Measurements from ENCODE around the gene MYH16. TPM values are rescaled to one million over a fixed set of nuclear protein-coding genes. Genes with fewer than 3 reads are reported as not detected.

MYH16 gene
- total and polyA plus RNA-seq, 2 experiments from 2014 or later: not detected

GRCh38 chr7:99254390-99254789 is 18.2 kb upstream of the MYH16 start:
- H3K9me2 ChIP-seq (ENCODE audit: insufficient read depth): no peaks in the 10 kb centered on the region
- DNase-seq (ENCODE audit: low spot score): no peak
- no peak overlapping the region for H2AFZ ChIP-seq
- H3K79me2 ChIP-seq (replicated peaks; ENCODE audit: insufficient read depth): no peaks in the 10 kb centered on the region
- no peak for ATAC-seq
- Mint-ChIP-seq H3K27me3 (ENCODE audit: insufficient read depth, low read depth, poor library complexity) (peaks cover 4% of the 10 kb centered on the region), H3K4me1 (peaks cover 10% of the 10 kb centered on the region; the same call in 2 of the 3 replicates), H3K36me3 (ENCODE audit: low read depth) (no peaks in the 10 kb centered on the region), H3K27ac (no peak overlapping the region), H3K4me3 (no peak overlapping the region), H3K9me3 (no peaks in the 10 kb centered on the region)
- no peaks in the 10 kb centered on the region for H3K4me1 ChIP-seq (ENCODE audit: insufficient read depth)
- H4K20me1 ChIP-seq (replicated peaks; ENCODE audit: insufficient read depth): no peaks in the 10 kb centered on the region
- H3K27me3 ChIP-seq (ENCODE audit: insufficient read depth): no peaks in the 10 kb centered on the region
- H3F3A ChIP-seq (replicated peaks; ENCODE audit: low read depth): no peaks in the 10 kb centered on the region
- no peak overlapping the region for H3K4me3 ChIP-seq
- H3K36me3 ChIP-seq (ENCODE audit: insufficient read depth): no peaks in the 10 kb centered on the region
- no peak overlapping the region for H3K27ac ChIP-seq (ENCODE audit: low read depth)
- no peak for TF ChIP-seq EZH2phosphoT487 (IDR thresholded peaks at IDR 0.05; ENCODE audit: unreplicated experiment)
- H3K4me2 ChIP-seq: no peak overlapping the region

GRCh38 chr7:99255463-99255862 is 17.2 kb upstream of the MYH16 start:
- H3F3A ChIP-seq (replicated peaks; ENCODE audit: low read depth): no peaks in the 10 kb centered on the region
- H3K4me3 ChIP-seq: no peak overlapping the region
- H3K4me1 ChIP-seq (ENCODE audit: insufficient read depth): no peaks in the 10 kb centered on the region
- Mint-ChIP-seq H3K9me3 (no peaks in the 10 kb centered on the region), H3K4me1 (peaks cover 10% of the 10 kb centered on the region; the same call in 2 of the 3 replicates), H3K36me3 (ENCODE audit: low read depth) (no peaks in the 10 kb centered on the region), H3K27ac (no peak overlapping the region), H3K27me3 (ENCODE audit: insufficient read depth, low read depth, poor library complexity) (peaks cover 4% of the 10 kb centered on the region), H3K4me3 (no peak overlapping the region)
- DNase-seq (ENCODE audit: low spot score) (no peak), ATAC-seq (no peak)
- H3K36me3 ChIP-seq (ENCODE audit: insufficient read depth): no peaks in the 10 kb centered on the region
- TF ChIP-seq STAT1 (IDR thresholded peaks at IDR 0.05; ENCODE audit: unreplicated experiment) (no peak), ZNF114 (CRISPR knock-in tag; IDR thresholded peaks at IDR 0.05) (no peak), NANOG (IDR thresholded peaks at IDR 0.05; ENCODE audit: borderline replicate concordance) (no peak), POLR2AphosphoS5 (IDR thresholded peaks at IDR 0.05; ENCODE audit: low read depth) (no peak), ETS1 (IDR thresholded peaks at IDR 0.05) (no peak), CTCF (conservative IDR thresholded peaks at IDR 0.05; ENCODE audit: low read depth in 2 of 2) (no peak), CREB1 (CRISPR knock-in tag; IDR thresholded peaks at IDR 0.05; ENCODE audit: low read depth) (no peak)
- H3K27me3 ChIP-seq (ENCODE audit: insufficient read depth): no peaks in the 10 kb centered on the region
- no peak overlapping the region for H2AFZ ChIP-seq
- H4K20me1 ChIP-seq (replicated peaks; ENCODE audit: insufficient read depth): no peaks in the 10 kb centered on the region
- no peaks in the 10 kb centered on the region for H3K9me2 ChIP-seq (ENCODE audit: insufficient read depth)
- no peaks in the 10 kb centered on the region for H3K79me2 ChIP-seq (replicated peaks; ENCODE audit: insufficient read depth)
- H3K4me2 ChIP-seq: no peak overlapping the region
- H3K27ac ChIP-seq (ENCODE audit: low read depth): no peak overlapping the region

GRCh38 chr7:99257065-99257464 is 15.6 kb upstream of the MYH16 start:
- no peak overlapping the region for H2AFZ ChIP-seq
- Mint-ChIP-seq H3K9me3 (no peaks in the 10 kb centered on the region), H3K27ac (no peak overlapping the region), H3K36me3 (ENCODE audit: low read depth) (no peaks in the 10 kb centered on the region; the same call in 2 of the 3 replicates), H3K27me3 (ENCODE audit: insufficient read depth, low read depth, poor library complexity) (peaks cover 4% of the 10 kb centered on the region), H3K4me1 (peaks cover 7% of the 10 kb centered on the region; the same call in 2 of the 3 replicates), H3K4me3 (no peak overlapping the region)
- H3K4me2 ChIP-seq: no peak overlapping the region
- no peak overlapping the region for H3K27ac ChIP-seq (ENCODE audit: low read depth)
- H3K36me3 ChIP-seq (ENCODE audit: insufficient read depth): no peaks in the 10 kb centered on the region
- H3K79me2 ChIP-seq (replicated peaks; ENCODE audit: insufficient read depth): no peaks in the 10 kb centered on the region
- no peak for DNase-seq (ENCODE audit: low spot score)
- H3K27me3 ChIP-seq (ENCODE audit: insufficient read depth): no peaks in the 10 kb centered on the region
- H3F3A ChIP-seq (replicated peaks; ENCODE audit: low read depth): no peaks in the 10 kb centered on the region
- H3K4me3 ChIP-seq: no peak overlapping the region
- no peaks in the 10 kb centered on the region for H4K20me1 ChIP-seq (replicated peaks; ENCODE audit: insufficient read depth)
- H3K9me2 ChIP-seq (ENCODE audit: insufficient read depth): no peaks in the 10 kb centered on the region
- H3K4me1 ChIP-seq (ENCODE audit: insufficient read depth): no peaks in the 10 kb centered on the region
- no peak for ATAC-seq
- TF ChIP-seq ZNF114 (CRISPR knock-in tag; IDR thresholded peaks at IDR 0.05): no peak
- no peak for TF ChIP-seq CTCF (conservative IDR thresholded peaks at IDR 0.05; ENCODE audit: low read depth in 2 of 2)
- no peak for TF ChIP-seq NANOG (IDR thresholded peaks at IDR 0.05; ENCODE audit: borderline replicate concordance)
- TF ChIP-seq CREB1 (CRISPR knock-in tag; IDR thresholded peaks at IDR 0.05; ENCODE audit: low read depth): no peak
